ENCODE data around the gene APOBEC2.

APOBEC2 gene

DNA sequence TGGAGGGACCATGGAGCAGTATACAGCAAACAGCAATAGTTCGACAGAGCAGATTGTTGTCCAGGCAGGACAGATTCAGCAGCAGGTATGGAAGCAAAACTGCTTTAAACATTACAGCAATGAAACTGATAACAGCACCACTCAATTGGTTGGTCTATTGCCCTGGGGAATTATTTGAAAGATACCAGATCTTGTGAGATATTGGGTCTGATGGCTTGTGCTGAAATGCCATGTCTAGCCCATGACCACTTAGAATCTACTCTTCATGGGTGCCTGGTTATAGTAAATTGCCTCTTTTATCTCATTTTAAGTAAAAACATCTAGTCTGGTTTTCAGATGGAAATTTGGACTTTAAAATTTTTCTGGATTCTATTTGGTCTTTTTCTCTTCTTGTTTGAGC is 26.1 kb downstream of the APOBEC2 start:
- TF ChIP-seq, protein P1, sequence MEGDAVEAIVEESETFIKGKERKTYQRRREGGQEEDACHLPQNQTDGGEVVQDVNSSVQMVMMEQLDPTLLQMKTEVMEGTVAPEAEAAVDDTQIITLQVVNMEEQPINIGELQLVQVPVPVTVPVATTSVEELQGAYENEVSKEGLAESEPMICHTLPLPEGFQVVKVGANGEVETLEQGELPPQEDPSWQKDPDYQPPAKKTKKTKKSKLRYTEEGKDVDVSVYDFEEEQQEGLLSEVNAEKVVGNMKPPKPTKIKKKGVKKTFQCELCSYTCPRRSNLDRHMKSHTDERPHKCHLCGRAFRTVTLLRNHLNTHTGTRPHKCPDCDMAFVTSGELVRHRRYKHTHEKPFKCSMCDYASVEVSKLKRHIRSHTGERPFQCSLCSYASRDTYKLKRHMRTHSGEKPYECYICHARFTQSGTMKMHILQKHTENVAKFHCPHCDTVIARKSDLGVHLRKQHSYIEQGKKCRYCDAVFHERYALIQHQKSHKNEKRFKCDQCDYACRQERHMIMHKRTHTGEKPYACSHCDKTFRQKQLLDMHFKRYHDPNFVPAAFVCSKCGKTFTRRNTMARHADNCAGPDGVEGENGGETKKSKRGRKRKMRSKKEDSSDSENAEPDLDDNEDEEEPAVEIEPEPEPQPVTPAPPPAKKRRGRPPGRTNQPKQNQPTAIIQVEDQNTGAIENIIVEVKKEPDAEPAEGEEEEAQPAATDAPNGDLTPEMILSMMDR (conservative IDR thresholded peaks at IDR 0.05), result no peak

DNA sequence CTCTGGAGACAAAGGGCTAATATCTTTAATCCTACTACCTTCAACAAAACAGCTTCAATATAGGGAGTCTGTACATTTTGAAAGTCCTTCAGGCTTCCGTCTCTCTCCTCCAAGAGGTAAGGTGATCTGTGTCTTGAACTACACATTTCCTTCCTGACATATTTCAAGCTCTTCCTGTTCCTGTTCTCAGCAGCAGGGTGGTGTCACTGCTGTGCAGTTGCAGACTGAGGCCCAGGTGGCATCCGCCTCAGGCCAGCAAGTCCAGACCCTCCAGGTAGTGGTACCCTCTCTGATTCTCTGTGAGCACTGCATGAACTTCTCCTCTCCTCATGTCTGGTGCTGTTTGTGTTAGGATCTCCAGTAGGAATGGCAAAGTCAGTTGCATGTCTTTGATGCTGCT is 27.6 kb downstream of the APOBEC2 start:
- H3K27ac ChIP-seq, result peak overlapping the region; percentile 73; the same call in 1 of the 2 replicates
- TF ChIP-seq, protein P1 (conservative IDR thresholded peaks at IDR 0.05), result no peak

More for the DNA sequence above, 26.1 kb downstream of the APOBEC2 start:
- no peak overlapping the region for H3K27ac ChIP-seq

DNA sequence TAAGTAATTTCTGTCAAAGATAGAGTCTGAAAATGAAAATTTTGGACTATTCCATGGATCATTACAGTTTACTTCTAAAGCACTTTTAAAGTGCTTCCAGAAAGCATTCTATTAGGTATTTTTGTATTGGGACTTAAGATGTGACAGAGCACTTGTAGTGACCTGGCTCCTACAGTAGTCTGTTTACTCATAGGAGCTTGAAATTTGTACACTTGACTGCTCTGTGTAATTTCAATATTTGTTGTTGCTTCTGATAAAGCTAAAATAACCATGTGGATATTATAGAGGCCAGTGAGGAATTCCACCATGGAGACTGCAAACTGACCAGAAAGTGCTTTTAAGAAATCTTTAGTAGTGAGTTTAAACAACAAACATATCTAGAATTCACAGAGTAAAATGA is 30.1 kb downstream of the APOBEC2 start:
- peak overlapping the region; percentile 73 for H3K27ac ChIP-seq
- TF ChIP-seq, protein P1 (conservative IDR thresholded peaks at IDR 0.05), result no peak

DNA sequence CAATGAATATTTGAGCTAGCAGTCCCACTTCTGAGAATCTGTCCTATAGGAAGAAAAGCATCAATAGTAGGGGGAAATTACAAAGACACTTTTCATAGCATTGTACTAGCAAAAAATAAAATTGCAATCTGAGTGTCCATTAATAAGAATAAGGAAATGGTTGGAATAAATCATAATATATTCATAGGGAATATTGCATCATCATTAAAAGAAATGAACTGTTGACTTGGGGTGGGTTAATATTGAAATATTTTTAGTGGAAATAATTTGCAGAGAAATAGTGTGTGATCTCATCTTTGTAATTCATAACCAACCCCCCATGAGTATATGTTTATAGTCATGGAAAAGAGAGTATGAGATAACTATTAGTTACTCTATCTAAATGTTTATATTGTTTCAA is 32.2 kb downstream of the APOBEC2 start:
- TF ChIP-seq, protein P1 (conservative IDR thresholded peaks at IDR 0.05), result no peak

DNA sequence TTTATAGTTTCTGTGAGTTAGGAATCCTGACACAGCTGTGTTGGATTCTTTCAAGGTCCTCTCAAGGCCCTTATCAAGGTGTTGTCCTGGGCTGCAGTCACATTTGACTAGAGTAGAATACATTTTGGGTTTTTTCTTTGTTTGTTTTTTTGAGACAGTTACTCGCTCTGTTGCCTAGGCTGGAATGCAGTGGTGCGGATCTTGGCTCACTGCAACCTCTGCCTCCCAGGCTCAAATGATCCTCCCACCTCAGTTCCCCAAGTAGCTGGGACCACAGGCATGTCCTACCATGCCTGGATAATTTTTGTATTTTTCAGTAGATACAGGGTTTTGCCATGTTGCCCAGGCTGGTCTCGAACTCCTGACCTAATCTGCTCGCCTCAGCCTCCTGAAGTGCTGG is 35.4 kb downstream of the APOBEC2 start:
- TF ChIP-seq, protein P1 (conservative IDR thresholded peaks at IDR 0.05), result no peak
- H3K27ac ChIP-seq, result 0 out of 2 replicates have a peak overlapping the region, but pooled peaks have one; percentile 13

More for the DNA sequence above, 32.2 kb downstream of the APOBEC2 start:
- H3K27ac ChIP-seq, result no peak overlapping the region; the same call in 1 of the 2 replicates

DNA sequence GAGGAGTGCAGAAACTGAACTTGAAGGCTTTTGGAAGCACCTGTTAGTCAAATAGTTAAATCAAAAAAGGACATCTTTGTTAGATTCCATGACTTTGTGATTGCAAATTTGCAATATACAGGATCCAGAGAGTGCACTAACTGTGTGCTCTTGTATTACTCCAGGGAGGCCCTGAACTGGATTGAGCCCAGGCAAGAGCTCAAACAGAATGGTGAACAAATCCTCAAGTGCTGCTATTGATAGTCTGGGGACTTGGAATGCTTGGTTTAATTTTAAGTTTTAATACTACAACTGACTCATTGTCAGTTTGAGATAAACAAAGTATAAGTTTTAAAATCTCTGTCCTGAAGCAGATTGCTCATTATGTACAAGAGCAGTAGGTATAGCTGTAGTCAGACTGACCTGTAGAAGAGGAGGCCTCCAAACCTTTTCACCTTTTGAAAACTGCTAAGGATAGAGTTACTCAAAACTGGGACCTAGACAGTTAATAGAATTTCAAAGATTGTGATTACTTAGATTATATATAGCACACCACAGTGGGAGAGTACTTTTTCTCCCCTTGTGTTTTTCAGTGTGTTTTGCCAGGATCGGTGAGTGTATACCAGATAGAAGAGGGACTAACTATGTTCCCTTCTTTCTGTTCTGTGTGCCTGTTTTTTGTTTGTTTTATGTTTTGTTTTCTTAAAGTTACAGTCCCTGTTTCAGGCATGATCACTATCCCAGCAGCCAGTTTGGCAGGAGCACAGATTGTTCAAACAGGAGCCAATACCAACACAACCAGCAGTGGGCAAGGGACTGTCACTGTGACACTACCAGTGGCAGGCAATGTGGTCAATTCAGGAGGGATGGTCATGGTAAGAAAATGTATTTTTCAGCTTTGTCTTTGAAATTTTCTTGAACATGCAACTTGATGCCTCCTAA is 38.1 kb downstream of the APOBEC2 start:
- TF ChIP-seq, protein P1 (conservative IDR thresholded peaks at IDR 0.05), result no peak
- peak overlapping the region; percentile 58 for H3K27ac ChIP-seq

DNA sequence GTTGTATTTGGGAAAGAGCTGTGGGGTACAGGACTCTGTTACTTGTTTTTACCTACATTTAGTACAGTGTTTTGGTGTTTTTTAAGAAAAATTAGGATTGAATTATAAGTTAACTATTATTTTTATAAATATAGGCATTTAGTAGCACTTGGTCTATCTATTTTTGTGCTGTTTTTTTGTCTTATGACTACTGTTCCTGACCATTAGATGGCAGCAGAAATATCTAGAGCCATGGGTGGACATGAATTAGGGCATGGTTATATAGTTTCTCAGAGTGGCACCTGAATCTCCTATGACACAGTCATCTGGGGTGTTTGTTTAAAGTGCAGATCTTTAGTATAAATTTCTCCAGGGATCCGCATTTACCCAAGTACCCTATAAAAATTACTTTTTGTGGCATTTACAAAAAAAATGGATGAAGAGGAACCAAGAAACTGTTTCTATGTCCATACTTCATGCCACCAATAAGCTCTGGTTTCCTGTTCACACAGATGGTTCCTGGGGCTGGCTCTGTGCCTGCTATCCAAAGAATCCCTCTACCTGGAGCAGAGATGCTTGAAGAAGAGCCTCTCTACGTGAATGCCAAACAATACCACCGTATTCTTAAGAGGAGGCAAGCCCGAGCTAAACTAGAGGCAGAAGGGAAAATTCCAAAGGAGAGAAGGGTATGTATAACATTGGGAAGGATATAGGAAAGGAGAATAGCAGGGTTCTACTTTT is 39.6 kb downstream of the APOBEC2 start:
- peak overlapping the region; percentile 58; the same call in 1 of the 2 replicates for H3K27ac ChIP-seq
- TF ChIP-seq, protein P1 (conservative IDR thresholded peaks at IDR 0.05), result peak; percentile 70
